NCI-H1436 (cell line): Measurements from ENCODE around the gene FURIN.
"Not testable (repeated sequence)": the region's sequence is repeated elsewhere in the genome, so short reads cannot be mapped to it uniquely, and the experiment has no call there.

Experiments
- DNase-seq: peaks from one replicate; lab custom pipeline; 2025; lab: John Stamatoyannopoulos, UW

The FURIN gene

GRCh38 chr15:90868261-90868689 lies at the start of gene FURIN:
FURIN (plus strand) TSS chr15:90868588; CDS start chr15:90875741, 7,153 bp downstream.
- no peak for DNase-seq

- no peak for DNase-seq
Observed at GRCh38 chr15:90819390-90819789, 49.0 kb upstream of the FURIN start.

- DNase-seq: no peak
Observed at GRCh38 chr15:90819850-90820249, 48.5 kb upstream of the FURIN start.

- no peak for DNase-seq
Observed at GRCh38 chr15:90820481-90820880, 47.9 kb upstream of the FURIN start.

- DNase-seq: no peak
Observed at GRCh38 chr15:90822204-90822955, 46.0 kb upstream of the FURIN start.

- no peak for DNase-seq
Observed at GRCh38 chr15:90823455-90823974, 44.9 kb upstream of the FURIN start.

GRCh38 chr15:90825115-90825899 lies 43.1 kb upstream of the FURIN start:
- DNase-seq: not testable (repeated sequence)

GRCh38 chr15:90826206-90826885 lies 42.0 kb upstream of the FURIN start:
- not testable (repeated sequence) for DNase-seq

GRCh38 chr15:90826886-90827435 lies 41.4 kb upstream of the FURIN start:
- DNase-seq: no peak

GRCh38 chr15:90828111-90828510 lies 40.3 kb upstream of the FURIN start:
- DNase-seq: no peak

GRCh38 chr15:90829126-90829525 lies 39.3 kb upstream of the FURIN start:
- DNase-seq: no peak

GRCh38 chr15:90829942-90830440 lies 38.4 kb upstream of the FURIN start:
- DNase-seq: no peak

GRCh38 chr15:90834626-90835025 lies 33.8 kb upstream of the FURIN start:
- no peak for DNase-seq

- no peak for DNase-seq
Observed at GRCh38 chr15:90836296-90836871, 32.0 kb upstream of the FURIN start.

- no peak for DNase-seq
Observed at GRCh38 chr15:90837094-90837493, 31.3 kb upstream of the FURIN start.

- DNase-seq: no peak
Observed at GRCh38 chr15:90838139-90838538, 30.2 kb upstream of the FURIN start.

- no peak for DNase-seq
Observed at GRCh38 chr15:90838544-90838943, 29.8 kb upstream of the FURIN start.

GRCh38 chr15:90839187-90840071 lies 29.0 kb upstream of the FURIN start:
- peak; percentile 69 for DNase-seq

GRCh38 chr15:90840157-90840855 lies 28.1 kb upstream of the FURIN start:
- DNase-seq: no peak

GRCh38 chr15:90840954-90841353 lies 27.4 kb upstream of the FURIN start:
- no peak for DNase-seq
